DMS153 (cell line): ENCODE measurements around the gene OR8D4.
"Not testable (repeated sequence)": the region's sequence is repeated elsewhere in the genome, so short reads cannot be mapped to it uniquely, and the experiment has no call there.

Source experiments
- DNase-seq: peaks from one replicate; lab custom pipeline; 2025; lab: John Stamatoyannopoulos, UW

The OR8D4 gene

DNA sequence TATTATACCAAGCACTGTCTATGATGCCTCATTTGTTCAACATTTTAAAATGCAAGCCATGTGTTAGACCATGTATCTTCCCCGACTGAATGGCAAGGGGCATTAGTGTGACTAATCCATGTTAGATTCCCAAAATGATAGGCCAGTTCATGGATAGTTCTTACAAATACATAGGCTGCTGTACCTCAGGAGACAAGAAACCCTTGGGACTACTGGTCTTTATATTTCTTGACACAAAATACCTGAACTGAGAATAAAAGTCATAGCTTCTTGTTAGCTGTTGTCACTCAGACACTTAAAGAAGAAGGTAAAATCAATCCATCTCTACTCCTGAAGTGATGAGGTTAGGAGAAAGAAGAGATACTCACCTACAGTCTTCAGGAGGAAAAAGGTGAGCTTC is at the start of gene OR8D4:
OR8D4 (plus strand) TSS at position 301 of the 400 bp plus-strand sequence. CDS start 4,265 bp downstream, outside the sequence.
- no peak for DNase-seq

DNA sequence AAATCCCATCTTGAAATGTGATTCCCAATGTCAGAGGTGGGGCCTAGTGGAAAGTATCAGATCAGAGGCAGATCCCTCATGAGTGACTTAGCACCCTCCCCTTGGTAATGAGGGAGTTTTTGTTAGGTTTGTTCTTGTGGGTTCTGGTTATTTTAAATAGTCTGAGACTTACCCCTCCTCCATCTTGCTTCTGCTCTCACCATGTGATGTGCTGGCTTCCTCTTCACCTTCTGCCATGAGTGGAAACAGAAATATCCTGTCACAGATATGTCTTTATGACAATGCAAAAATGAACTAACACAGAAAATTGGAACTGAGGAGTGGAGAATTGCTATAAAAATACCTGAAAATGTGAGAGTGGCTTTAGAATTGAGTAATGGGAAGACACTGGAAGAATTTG is 49.6 kb upstream of the OR8D4 start:
- no peak for DNase-seq

GRCh38 chr11:123853038-123853437 is 48.9 kb upstream of the OR8D4 start:
- DNase-seq, result no peak

DNA sequence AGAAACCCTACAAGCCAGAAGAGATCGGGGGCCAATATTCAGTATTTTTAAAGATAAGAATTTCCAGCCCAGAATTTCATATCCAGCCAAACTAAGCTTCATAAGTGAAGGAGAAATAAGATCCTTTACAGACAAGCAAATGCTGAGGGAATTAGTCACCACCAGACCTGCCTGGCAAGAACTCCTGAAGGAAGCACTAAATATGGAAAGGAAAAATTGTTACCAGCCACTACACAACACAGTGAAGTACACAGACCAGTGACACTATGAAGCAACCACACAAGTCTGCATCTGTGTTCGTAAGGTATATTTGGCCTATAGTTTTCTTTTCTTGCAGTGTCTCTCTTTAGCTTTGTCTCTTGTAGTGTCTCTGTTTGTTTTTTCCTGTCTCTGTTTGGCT is 45.5 kb upstream of the OR8D4 start:
- DNase-seq, result no peak

- no peak for DNase-seq
Observed at GRCh38 chr11:123859731-123860130, 42.2 kb upstream of the OR8D4 start.

GRCh38 chr11:123865293-123865692 is 36.7 kb upstream of the OR8D4 start:
- DNase-seq, result not testable (repeated sequence)

DNA sequence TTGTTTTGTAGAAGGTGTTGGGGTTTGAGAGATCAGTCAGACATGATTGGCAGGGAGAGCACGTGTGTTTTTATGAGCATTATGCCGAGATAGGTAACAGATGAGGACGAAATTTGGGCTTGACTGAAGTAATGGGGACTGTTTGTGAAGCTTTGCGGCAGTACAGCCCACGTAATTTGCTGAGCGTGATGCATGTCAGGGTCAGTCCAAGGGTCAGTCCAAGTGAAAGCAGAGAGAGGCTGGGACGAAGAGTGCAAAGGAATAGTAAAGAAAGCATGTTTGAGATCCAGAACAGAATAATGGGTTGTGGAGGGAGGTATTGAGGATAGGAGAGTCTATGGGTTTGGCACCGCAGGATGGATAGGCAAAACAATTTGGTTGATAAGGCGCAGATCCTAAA is 34.2 kb upstream of the OR8D4 start:
- DNase-seq, result not testable (repeated sequence)

DNA sequence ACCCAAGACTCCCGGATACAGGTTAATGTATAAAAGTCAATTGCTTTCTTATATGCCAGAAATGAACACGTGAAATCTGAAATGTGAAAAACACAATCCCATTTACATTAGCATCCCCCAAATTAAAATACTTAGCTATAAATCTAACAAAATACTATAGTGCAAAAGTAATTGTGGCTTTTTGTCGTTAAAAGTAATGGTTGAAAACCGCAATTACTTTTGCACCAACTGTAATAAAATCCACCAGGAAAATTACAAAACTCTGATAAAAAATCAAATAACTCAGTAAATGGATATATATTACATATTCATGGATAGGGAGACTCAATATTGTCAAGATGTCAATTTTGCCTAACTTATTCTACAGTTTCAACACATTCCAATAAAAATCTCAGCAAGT is 21.1 kb upstream of the OR8D4 start:
- DNase-seq, result no peak

- DNase-seq, result no peak
Observed at GRCh38 chr11:123885570-123885969, 16.4 kb upstream of the OR8D4 start, which contains the start of gene TMEM225. TMEM225 (minus strand) TSS chr11:123885670; CDS start chr11:123885425, 245 bp downstream.

- no peak for DNase-seq
Observed at GRCh38 chr11:123892031-123892430, 9.9 kb upstream of the OR8D4 start.

- DNase-seq, result no peak
Observed at GRCh38 chr11:123899792-123900191, 2.2 kb upstream of the OR8D4 start.

- no peak for DNase-seq
Observed at GRCh38 chr11:123903932-123904331, 2.0 kb downstream of the OR8D4 start.

GRCh38 chr11:123904932-123905331 is 3.0 kb downstream of the OR8D4 start:
- no peak for DNase-seq

GRCh38 chr11:123905826-123906225 is 3.9 kb downstream of the OR8D4 start:
- DNase-seq, result no peak

DNA sequence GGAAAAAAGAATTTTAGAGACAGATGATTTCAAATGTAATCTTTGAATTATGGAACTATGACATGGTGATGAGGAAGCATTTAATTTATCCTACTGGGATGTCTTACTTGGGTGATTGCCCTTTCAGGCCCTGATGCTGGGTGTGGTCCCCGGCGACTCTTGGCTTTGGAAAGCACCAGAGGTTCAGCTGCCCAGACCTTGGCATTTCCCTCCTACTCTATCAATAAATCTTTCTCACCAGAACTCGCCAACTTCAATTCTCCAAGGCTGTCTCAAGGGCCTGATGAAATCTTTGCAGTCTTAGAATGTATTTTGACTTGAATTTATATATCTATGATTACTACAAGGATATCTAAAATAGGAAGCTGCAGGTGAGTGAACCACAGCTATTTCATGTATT is 19.0 kb downstream of the OR8D4 start:
- no peak for DNase-seq

DNA sequence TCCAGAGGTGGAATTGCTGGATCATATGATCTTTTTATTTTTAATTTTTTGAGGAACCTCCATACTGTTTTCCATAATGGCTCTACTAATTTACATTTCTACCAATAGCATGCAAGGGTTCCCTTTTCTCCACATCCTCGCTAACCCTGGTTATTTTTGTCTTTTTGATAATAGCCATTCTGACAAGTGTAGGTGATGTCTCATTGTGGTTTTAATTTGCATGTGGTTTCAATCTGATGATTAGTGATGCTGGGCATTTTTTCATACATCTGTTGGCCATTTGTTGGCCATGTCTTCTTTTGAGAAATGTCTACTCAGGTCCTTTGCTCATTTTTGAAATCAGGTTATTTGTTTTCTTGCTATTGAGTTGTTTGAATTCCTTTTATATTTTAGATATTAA is 22.1 kb downstream of the OR8D4 start:
- DNase-seq, result no peak

- no peak for DNase-seq
Observed at GRCh38 chr11:123939317-123939716, 37.4 kb downstream of the OR8D4 start, which contains the start of gene OR4D5. OR4D5 (plus strand) TSS chr11:123939617; CDS start chr11:123939617, 0 bp downstream.

DNA sequence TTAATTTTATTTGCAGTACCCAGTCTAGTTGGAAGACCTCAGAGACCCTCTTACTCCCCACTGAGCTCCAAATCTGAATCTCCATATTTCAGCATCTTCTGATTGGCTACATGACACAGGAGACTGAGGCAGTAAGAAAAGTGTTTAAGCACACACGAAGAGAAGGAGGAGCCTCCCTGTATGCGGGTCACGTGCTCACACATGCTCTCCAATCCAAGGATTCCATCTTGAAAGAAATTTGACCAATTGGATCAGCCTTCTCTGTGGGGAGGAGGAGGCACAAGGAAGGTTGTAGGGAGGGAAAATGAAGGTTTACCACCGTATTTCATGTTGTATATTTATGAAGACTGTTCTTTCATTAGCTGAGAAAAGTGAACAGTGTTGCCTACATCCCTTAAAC is 40.4 kb downstream of the OR8D4 start:
- DNase-seq, result no peak

GRCh38 chr11:123943738-123944137 is 41.8 kb downstream of the OR8D4 start, which contains the start of gene OR6T1:
OR6T1 (minus strand) TSS chr11:123943838; CDS start chr11:123943838, 0 bp downstream.
- DNase-seq, result no peak

GRCh38 chr11:123945132-123945531 is 43.2 kb downstream of the OR8D4 start:
- no peak for DNase-seq

DNA sequence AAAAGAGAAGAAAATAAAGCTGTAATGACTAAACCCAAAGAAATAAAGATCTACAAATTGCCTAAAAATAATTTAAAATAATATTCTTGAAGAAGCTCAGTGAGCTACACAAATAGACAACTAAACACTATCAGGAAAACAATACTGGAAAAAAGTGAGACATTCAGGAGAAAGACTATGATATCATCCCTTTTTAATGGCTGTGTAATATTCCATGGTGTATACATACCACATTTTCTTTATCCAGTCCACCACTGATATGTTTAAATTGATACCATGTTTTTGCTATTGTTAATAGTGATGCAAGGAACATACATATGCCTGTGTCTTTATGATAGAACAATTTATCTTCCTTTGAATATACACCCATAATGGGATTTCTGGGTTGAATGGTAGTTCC is 54.8 kb downstream of the OR8D4 start:
- DNase-seq, result no peak
